GM10248 (cell line): ENCODE results near the gene TBC1D2B.
A peak's percentile ranks its signal among the peaks of the same experiment; 100 is the strongest.

Source experiments
- CTCF ChIA-PET: fragments of 300-600 bp; sonication (Branson Sonifier 250); formaldehyde crosslinking; extraction: SDS; loops from one replicate; lab custom pipeline; 2021; ENCODE audit warnings: antibody characterized with exemption; lab: Yijun Ruan, JAX
- POLR2A ChIA-PET: fragments of 350-650 bp; sonication (Branson Sonifier 250); formaldehyde crosslinking; extraction: SDS; loops from one replicate; lab custom pipeline; 2020; ENCODE audit warnings: antibody characterized with exemption; lab: Yijun Ruan, JAX
- DNase-seq: peaks from one replicate; pipeline ENCODE4 v3.0.0; 2012; ENCODE audit errors: extremely low spot score
- CTCF ChIP-seq: IDR thresholded peaks from 2 replicates; pipeline ENCODE4 v1.5.1; 2012; ENCODE audit warnings: mild to moderate bottlenecking, low read depth; ENCODE audit errors: extremely low read depth, missing control alignments, control extremely low read depth

The TBC1D2B gene

GRCh38 chr15:78065973-78066946 is 11.3 kb downstream of the TBC1D2B start:
- DNase-seq: peak; percentile 71
- ChIA-PET CTCF (interaction anchor here (0.6 to 4.8 kb wide), 9 partner anchors 8 to 42 kb away, joined by 3 to 20 read pairs (median 4); no protein-coding TSS in a partner anchor), POLR2A (no interaction called here)
- no peak for TF ChIP-seq CTCF

- TF ChIP-seq CTCF: no peak
- ChIA-PET POLR2A (no interaction called here), CTCF (interaction anchor here (0.8 to 1.0 kb wide), 4 partner anchors 9 to 18 kb away, joined by 3 to 4 read pairs (median 4); no protein-coding TSS in a partner anchor)
- no peak for DNase-seq
These were observed 12.1 kb downstream of the TBC1D2B start for GRCh38 chr15:78065284-78065872.

GRCh38 chr15:78064544-78064943 is 13.0 kb downstream of the TBC1D2B start:
- no peak for TF ChIP-seq CTCF

GRCh38 chr15:78063970-78064385 is 13.5 kb downstream of the TBC1D2B start:
- no peak for DNase-seq
- POLR2A ChIA-PET: no interaction called here
- CTCF ChIA-PET: interaction anchor here (1.1 to 2.4 kb wide), 3 partner anchors 12 to 29 kb away, joined by 3 to 13 read pairs (median 12); no protein-coding TSS in a partner anchor
- TF ChIP-seq CTCF: no peak

More at GRCh38 chr15:78064544-78064943, 13.0 kb downstream of the TBC1D2B start:
- DNase-seq: no peak
- POLR2A ChIA-PET: no interaction called here
- CTCF ChIA-PET: no interaction called here

- CTCF ChIA-PET: interaction anchor here (0.9 to 2.4 kb wide), 6 partner anchors 12 to 153 kb away, joined by 3 to 13 read pairs (median 4); no protein-coding TSS in a partner anchor
- POLR2A ChIA-PET: no interaction called here
- TF ChIP-seq CTCF: no peak
- no peak for DNase-seq
These were observed 14.3 kb downstream of the TBC1D2B start for GRCh38 chr15:78063217-78063616.

GRCh38 chr15:78061963-78062427 is 15.5 kb downstream of the TBC1D2B start:
- ChIA-PET CTCF (interaction anchor here (0.7 to 2.4 kb wide), 7 partner anchors 10 to 151 kb away, joined by 3 to 13 read pairs (median 4); no protein-coding TSS in a partner anchor), POLR2A (interaction anchor here (0.5 kb wide), 1 partner anchor 97 kb away, joined by 6 read pairs; no protein-coding TSS in a partner anchor)
- TF ChIP-seq CTCF: no peak
- DNase-seq: peak; percentile 57
